HL-60 (cell line): ENCODE data around the gene ZFHX3.

Source experiments
- DNase-seq, 2 experiments: peaks; one replicate each; pipeline ENCODE4 v3.0.0-alpha.2; 2010 to 2020; ENCODE audit warnings: low read depth in 1 of 2, low spot score in 1 of 2
- H3K27ac ChIP-seq: fragments of 250-450 bp; sonication (Bioruptor Pico); replicated peaks from 2 replicates; pipeline ENCODE4 v1.5.1; 2020; ENCODE audit warnings: mild to moderate bottlenecking, moderate library complexity
- H3K27me3 ChIP-seq: fragments of 250-450 bp; sonication (Bioruptor Pico); 2 replicates; pipeline ENCODE4 v1.5.1; 2021; ENCODE audit warnings: mild to moderate bottlenecking, moderate library complexity; ENCODE audit not compliant: insufficient read depth, poor library complexity, severe bottlenecking
- H3K4me3 ChIP-seq: replicated peaks from 2 replicates; pipeline ENCODE4 v1.5.1; 2011; ENCODE audit warnings: mild to moderate bottlenecking, control low read depth, low read length; ENCODE audit not compliant: insufficient read depth
- CTCF ChIP-seq: IDR thresholded peaks from one replicate; pipeline ENCODE4 v1.5.1; 2011; ENCODE audit warnings: low read length, control low read depth, inconsistent platforms; ENCODE audit not compliant: insufficient read depth
- GABPA ChIP-seq: IDR thresholded peaks from 2 replicates; pipeline ENCODE4 v1.6.1; 2012; ENCODE audit warnings: low read depth
- POLR2AphosphoS5 ChIP-seq: IDR thresholded peaks from 2 replicates; pipeline ENCODE4 v1.6.1; 2012; ENCODE audit warnings: low read depth
- REST ChIP-seq: IDR thresholded peaks from 2 replicates; pipeline ENCODE4 v1.6.1; 2012; ENCODE audit warnings: low read depth; ENCODE audit not compliant: insufficient replicate concordance
- SPI1 ChIP-seq: IDR thresholded peaks from 2 replicates; pipeline ENCODE4 v1.6.1; 2012; ENCODE audit warnings: low read depth, mild to moderate bottlenecking, borderline replicate concordance

The ZFHX3 gene

GRCh38 chr16:72985148-72985941 is 62.6 kb downstream of the ZFHX3 start:
- H3K27me3 ChIP-seq: no peaks in the 10 kb centered on the region
- H3K4me3 ChIP-seq: no peak overlapping the region
- DNase-seq: no peak
- TF ChIP-seq SPI1: no peak
- TF ChIP-seq GABPA: no peak
- TF ChIP-seq POLR2AphosphoS5: no peak
- TF ChIP-seq REST: no peak
- TF ChIP-seq CTCF: no peak
- no peak overlapping the region for H3K27ac ChIP-seq

- TF ChIP-seq GABPA: no peak
- no peak for TF ChIP-seq CTCF
- TF ChIP-seq POLR2AphosphoS5: no peak
- TF ChIP-seq REST: no peak
- no peak for TF ChIP-seq SPI1
- H3K4me3 ChIP-seq: no peak overlapping the region
- no peak overlapping the region for H3K27ac ChIP-seq
- H3K27me3 ChIP-seq: no peaks in the 10 kb centered on the region
- DNase-seq: no peak
These were observed 64.1 kb downstream of the ZFHX3 start for GRCh38 chr16:72983728-72984350.

- TF ChIP-seq CTCF (no peak), REST (no peak), SPI1 (no peak), GABPA (no peak), POLR2AphosphoS5 (no peak)
- DNase-seq: no peak
- no peak overlapping the region for H3K4me3 ChIP-seq
- H3K27me3 ChIP-seq: no peaks in the 10 kb centered on the region
- no peak overlapping the region for H3K27ac ChIP-seq
These were observed 64.7 kb downstream of the ZFHX3 start for GRCh38 chr16:72983241-72983640.
